Epithelial cell of proximal tubule (primary cell): ENCODE data around the gene MAB21L4. TPM values are rescaled to one million over a fixed set of nuclear protein-coding genes. Genes with fewer than 3 reads are reported as not detected.

Experiments
- DNase-seq: peaks from one replicate; pipeline ENCODE4 v3.0.0-alpha.2; 2011; ENCODE audit warnings: low read depth
- H3K4me3 ChIP-seq: 2 replicates; pipeline ENCODE4 v1.5.1; 2011; ENCODE audit warnings: low read depth, mild to moderate bottlenecking, low read length
- total RNA-seq: library from RNA; depleted of rRNA; stranded (reverse); fragments of >200 nt; gene quantifications from 2 replicates; pipeline ENCODE4 v1.2.3, GENCODE V29; 2015
- TF ChIP-seq, protein P1 (sequence below): conservative IDR thresholded peaks from 2 replicates; pipeline ENCODE4 v1.5.1; 2012; ENCODE audit warnings: low read depth, mild to moderate bottlenecking, low read length

MAB21L4 gene
- total RNA-seq, 1 donor from 2014 or later, result 0.81 TPM

DNA sequence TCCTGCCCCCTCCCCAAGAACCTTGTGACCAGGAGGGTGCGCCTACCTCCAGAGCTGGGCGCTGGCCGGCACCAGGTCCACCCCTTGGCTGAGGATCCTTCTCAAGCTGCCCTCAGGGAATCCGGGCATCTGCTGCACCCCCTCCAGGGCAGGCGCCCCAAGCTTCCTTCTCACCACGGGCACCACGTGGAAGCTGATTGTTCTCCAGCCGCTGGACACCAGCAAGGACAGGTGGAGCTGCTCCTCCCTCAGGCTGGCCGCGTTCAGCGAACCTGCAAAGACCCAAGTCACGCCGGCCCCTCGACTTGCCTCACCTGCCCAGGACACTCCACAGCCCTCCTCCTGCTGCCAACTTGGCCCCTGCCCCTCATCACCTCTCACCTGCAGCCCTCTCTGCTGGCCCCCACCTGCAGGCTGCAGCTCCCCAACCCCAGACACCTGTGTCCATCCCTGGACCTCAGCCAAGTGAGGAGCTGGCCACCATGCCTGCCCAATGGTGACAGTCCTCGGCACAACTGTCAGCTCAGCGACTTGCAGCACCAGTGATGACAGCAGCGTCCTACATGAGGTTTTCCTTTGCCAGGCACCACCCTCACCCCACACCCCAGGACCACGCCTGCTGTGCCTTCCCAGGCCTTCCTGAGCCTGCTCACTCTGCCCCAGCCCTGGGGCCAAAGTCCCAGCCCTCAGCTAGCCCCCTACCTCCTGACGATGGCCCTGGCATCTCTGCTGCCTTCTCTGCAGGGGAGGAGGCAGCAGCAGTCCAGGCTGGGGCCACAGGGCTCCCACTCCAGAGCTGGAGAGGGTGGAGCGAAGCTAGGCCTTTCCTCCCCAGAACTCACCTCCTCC, 4.2 kb downstream of the MAB21L4 start:
- TF ChIP-seq, protein P1, sequence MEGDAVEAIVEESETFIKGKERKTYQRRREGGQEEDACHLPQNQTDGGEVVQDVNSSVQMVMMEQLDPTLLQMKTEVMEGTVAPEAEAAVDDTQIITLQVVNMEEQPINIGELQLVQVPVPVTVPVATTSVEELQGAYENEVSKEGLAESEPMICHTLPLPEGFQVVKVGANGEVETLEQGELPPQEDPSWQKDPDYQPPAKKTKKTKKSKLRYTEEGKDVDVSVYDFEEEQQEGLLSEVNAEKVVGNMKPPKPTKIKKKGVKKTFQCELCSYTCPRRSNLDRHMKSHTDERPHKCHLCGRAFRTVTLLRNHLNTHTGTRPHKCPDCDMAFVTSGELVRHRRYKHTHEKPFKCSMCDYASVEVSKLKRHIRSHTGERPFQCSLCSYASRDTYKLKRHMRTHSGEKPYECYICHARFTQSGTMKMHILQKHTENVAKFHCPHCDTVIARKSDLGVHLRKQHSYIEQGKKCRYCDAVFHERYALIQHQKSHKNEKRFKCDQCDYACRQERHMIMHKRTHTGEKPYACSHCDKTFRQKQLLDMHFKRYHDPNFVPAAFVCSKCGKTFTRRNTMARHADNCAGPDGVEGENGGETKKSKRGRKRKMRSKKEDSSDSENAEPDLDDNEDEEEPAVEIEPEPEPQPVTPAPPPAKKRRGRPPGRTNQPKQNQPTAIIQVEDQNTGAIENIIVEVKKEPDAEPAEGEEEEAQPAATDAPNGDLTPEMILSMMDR, result no peak
- no peak overlapping the region for H3K4me3 ChIP-seq
- no peak for DNase-seq

DNA sequence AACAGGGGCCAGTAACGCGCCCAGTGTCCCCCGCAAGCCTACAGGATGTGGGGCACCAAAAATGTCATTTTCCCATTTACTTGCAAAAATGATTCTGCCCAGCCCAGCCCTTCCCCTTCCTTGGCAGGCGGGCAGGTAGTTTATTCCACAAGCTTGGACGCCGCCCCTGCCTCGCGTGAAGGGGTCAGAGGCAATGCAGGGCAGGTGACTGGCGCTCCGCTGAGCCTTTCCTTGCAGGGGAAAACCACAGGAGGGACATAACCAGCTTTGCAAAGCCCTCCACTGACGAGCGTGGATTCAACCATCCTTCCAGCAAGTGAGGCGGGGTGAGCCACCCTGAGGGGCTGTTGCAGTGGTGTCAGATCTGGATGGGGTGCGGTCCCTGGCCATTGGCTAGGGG, 5.3 kb downstream of the MAB21L4 start:
- TF ChIP-seq, protein P1, result no peak
- DNase-seq, result no peak
- no peak overlapping the region for H3K4me3 ChIP-seq

DNA sequence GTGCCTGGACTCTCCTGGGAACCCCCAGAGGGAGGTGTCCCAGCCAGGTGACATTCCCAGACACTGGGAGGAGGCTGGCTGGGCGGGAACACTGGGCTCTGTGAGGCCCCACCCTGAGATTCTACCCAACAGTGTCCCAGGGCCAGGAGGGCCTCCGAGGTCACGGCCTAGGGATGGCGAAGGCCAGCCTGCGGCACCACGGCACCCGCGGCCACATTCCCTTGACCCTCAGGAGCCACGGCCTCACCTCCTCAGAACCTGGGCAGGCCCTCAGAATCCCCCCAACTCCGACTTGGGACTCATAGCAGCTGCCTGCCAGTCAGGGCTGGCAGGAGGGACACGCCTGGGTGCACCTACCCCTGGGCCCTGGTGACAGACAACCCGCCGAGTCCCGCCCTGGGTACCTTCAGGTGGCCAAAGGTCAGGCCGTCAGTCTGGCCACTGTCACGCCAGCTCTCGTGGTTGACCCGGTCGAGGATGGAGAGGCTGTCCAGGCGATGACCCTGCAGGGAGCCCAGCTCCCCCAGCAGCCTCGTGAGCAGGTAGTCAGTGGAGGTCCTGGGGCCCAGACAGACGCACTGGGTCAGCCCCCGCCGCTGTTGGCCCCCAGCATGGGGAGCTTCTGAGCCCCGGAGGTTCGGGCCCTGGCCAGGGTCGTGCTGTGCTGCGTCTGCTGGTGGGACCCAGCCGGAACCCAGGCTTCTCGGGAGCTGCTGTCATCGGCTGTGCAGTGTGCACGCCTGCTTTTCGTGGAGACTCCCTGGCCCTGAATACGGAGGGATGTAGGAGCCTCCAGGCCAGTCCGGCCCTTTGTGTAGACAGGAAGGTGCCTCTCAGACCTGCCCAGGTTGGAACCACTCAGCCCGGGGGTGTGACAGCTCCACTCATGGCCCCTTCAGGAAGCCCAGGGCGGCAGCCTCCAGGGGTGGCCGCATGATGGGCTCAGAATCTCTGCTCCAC, 6.1 kb downstream of the MAB21L4 start:
- no peak for DNase-seq
- H3K4me3 ChIP-seq, result no peak overlapping the region
- TF ChIP-seq, protein P1, result no peak

DNA sequence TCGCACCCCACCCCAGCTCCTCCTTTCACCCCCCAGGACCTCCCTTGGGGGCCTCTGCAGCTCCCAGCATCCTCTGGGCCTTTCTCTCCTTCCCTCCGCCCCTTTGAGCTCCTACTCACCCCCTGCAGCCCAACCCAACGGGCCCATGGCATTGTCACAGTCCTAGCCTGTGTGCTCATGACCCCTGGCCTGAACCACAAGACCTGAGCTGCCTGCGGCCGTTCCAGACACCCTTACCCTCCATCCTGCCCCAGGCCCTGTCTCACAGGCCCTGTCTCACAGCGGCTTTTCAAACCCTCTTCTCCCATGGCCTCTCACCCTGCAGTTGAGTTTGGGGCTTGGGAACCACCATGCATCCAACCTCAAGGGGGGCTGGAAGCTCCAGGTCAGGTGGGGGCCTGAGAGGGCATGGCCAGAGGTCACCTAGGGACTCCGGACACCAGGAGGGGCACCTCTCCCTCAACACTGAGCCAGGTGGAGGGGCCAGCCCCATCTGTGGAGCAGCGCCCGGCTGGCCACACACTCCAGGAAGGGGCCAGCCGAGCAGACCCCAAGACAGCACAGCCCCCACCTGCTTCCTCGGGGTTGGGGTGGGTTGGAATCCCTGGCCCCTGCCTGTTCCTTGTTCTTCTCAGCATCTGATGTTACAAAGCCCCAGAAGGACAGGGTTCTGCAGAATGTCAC, 6.9 kb downstream of the MAB21L4 start:
- TF ChIP-seq, protein P1, result no peak
- H3K4me3 ChIP-seq, result no peak overlapping the region
- no peak for DNase-seq

DNA sequence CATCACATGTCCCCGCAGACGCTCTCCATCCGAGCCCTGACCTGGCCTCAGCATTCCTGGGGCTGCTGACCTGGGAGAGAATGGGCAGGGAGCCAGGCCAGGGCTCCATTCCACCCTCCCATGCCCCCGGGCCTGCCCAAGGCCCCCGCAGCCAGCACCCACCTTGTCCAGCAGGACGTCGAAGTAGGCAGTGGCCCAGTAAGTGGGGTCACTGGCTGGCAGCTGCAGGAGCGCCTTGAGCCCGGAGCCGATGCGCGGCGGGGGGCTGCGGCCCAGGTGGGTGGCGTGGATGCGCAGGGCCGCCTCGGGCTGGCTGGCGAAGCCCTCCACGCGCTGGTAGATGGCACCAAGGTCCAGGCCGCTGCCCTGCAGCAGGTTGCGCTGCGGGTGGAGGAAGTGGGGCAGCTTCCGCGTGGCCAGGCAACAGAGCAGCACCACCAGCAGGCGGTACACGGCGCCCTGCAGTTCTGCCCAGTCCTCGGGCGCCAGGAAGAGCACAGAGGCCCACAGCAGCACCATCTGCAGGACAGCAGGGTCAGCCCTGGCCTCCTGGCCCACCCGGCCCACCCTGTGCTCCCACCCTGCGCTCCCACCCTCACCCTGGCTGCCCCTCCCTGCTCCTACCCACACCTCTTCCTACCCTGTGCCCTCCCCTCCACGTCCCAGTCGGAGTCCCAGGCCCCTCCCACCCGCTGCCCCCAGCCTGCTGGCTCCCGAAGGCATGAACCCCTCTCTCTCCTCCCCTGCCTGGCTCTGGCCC, 7.6 kb downstream of the MAB21L4 start:
- no peak overlapping the region for H3K4me3 ChIP-seq
- DNase-seq, result no peak
- TF ChIP-seq, protein P1, result no peak

DNA sequence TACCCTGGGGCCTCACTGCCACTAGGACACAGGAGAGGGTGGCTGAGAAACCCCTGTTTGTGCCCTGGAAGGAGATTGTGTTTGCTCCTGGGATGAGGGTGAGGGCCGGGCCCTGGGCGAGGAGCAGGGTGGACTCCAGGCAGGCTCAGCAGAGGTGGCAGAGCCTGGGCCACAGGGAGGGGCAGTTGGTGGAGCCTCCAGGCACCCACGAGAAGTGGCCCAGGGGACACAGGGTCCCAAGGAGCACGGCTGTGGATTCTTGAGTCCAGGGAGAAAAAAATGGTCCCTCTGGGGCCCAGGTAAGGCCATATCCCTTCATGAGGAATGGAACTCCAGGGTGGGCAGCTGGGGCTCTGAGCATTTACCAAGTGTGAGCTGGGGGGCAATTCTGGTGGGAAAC, 8.3 kb downstream of the MAB21L4 start:
- no peak for DNase-seq
- TF ChIP-seq, protein P1, result no peak
- H3K4me3 ChIP-seq, result no peak overlapping the region
